A549 (cell line): ENCODE results near the gene SELENOO. TPM values are rescaled to one million over a fixed set of nuclear protein-coding genes. Genes with fewer than 3 reads are reported as not detected.

ENCODE experiments used
- ATAC-seq, 2 experiments: fragments of 200-7000 bp in 1 of 2; fragments of >200 bp in 1 of 2; cut with Nextera tagmentation in 1 of 2; cut with Tn5 transposase in 1 of 2; 3 replicates each; pipeline versions ENCODE4 v1.8.0 to v1.9.1; 2018 to 2020; ENCODE audit warnings: mild to moderate bottlenecking in 1 of 2, moderate library complexity in 1 of 2
- CTCF ChIA-PET: fragments of 300-600 bp; sonication (Branson Sonifier 250); formaldehyde crosslinking; extraction: SDS; loops from one replicate; lab custom pipeline; 2021; ENCODE audit warnings: antibody characterized with exemption, inconsistent platforms; lab: Yijun Ruan, JAX
- POLR2A ChIA-PET: fragments of 350-600 bp; formaldehyde crosslinking; extraction: SDS; loops from one replicate; lab custom pipeline; 2021; ENCODE audit warnings: antibody characterized with exemption, inconsistent platforms; lab: Yijun Ruan, JAX
- DNase-seq, 2 experiments: peaks; one replicate each; pipeline versions ENCODE4 v3.0.0 to v3.0.0-alpha.2; 2011 to 2016; ENCODE audit warnings: low read depth in 1 of 2, low spot score in 1 of 2
- FAIRE-seq: peaks from 2 replicates; lab custom pipeline; 2011; peaks lifted over from hg19 to GRCh38; lab: Jason Lieb, UNC
- H3K27ac ChIP-seq, 2 experiments: fragments of >200 bp; sonication (Bioruptor Twin); formaldehyde crosslinking; 3 replicates each; pipeline ENCODE4 v1.5.1; 2016 to 2017
- H3K4me1 ChIP-seq: fragments of >200 bp; sonication (Bioruptor Twin); formaldehyde crosslinking; 3 replicates; pipeline ENCODE4 v1.6.1; 2016
- H3K4me2 ChIP-seq: fragments of >200 bp; sonication (Bioruptor Twin); formaldehyde crosslinking; 3 replicates; pipeline ENCODE4 v1.6.1; 2016
- H3K4me3 ChIP-seq: fragments of >200 bp; sonication (Bioruptor Twin); formaldehyde crosslinking; 3 replicates; pipeline ENCODE4 v1.5.1; 2016
- H3K9me3 ChIP-seq: fragments of >200 bp; sonication (Bioruptor Twin); formaldehyde crosslinking; 3 replicates; pipeline ENCODE4 v1.6.1; 2016
- BHLHE40 ChIP-seq: IDR thresholded peaks from 2 replicates; pipeline ENCODE4 v1.6.1; 2012; ENCODE audit warnings: low read depth, low read length, inconsistent platforms
- CBX2 ChIP-seq: fragments of 200-600 bp; sonication (generic); IDR thresholded peaks from 2 replicates; pipeline ENCODE4 v1.6.1; 2016; ENCODE audit warnings: low read depth, mild to moderate bottlenecking, borderline replicate concordance
- CBX8 ChIP-seq: fragments of 200-600 bp; sonication (generic); IDR thresholded peaks from 2 replicates; pipeline ENCODE4 v1.6.1; 2016
- CHD4 ChIP-seq: fragments of 200-600 bp; sonication (generic); IDR thresholded peaks from 2 replicates; pipeline ENCODE4 v1.6.1; 2016; ENCODE audit warnings: antibody characterized with exemption, mild to moderate bottlenecking, borderline replicate concordance
- EHMT2 ChIP-seq: fragments of 200-600 bp; sonication (generic); IDR thresholded peaks from 2 replicates; pipeline ENCODE4 v1.6.1; 2016; ENCODE audit warnings: antibody characterized with exemption, low read depth, mild to moderate bottlenecking, moderate library complexity
- ESRRA ChIP-seq: fragments of 150-350 bp; IDR thresholded peaks from 2 replicates; pipeline ENCODE4 v1.6.1; 2014; ENCODE audit warnings: mild to moderate bottlenecking, low read length, borderline replicate concordance
- FOSB ChIP-seq: fragments of 250-450 bp; sonication (Bioruptor Pico); IDR thresholded peaks from 2 replicates; pipeline ENCODE4 v1.5.0; 2020; ENCODE audit warnings: mild to moderate bottlenecking, moderate library complexity
- FOSL2 ChIP-seq, 2 experiments: fragments of 450-650 bp in 1 of 2; fragments of >200 bp in 1 of 2; sonication (Bioruptor Twin) in 1 of 2; formaldehyde crosslinking; IDR thresholded peaks; 2 replicates each; pipeline versions ENCODE4 v1.5.0 to v1.6.1; 2016 to 2020; ENCODE audit warnings: mild to moderate bottlenecking in 1 of 2, moderate library complexity in 1 of 2
- GATA3 ChIP-seq: IDR thresholded peaks from 2 replicates; pipeline ENCODE4 v1.6.1; 2012; ENCODE audit warnings: borderline replicate concordance
- HEYL ChIP-seq: fragments of 250-450 bp; sonication (Bioruptor Pico); IDR thresholded peaks from 2 replicates; pipeline ENCODE4 v1.8.0; 2021; ENCODE audit warnings: mild to moderate bottlenecking, moderate library complexity
- HOXA7 ChIP-seq: fragments of 250-450 bp; sonication (Bioruptor Pico); IDR thresholded peaks from 2 replicates; pipeline ENCODE4 v1.5.0; 2020; ENCODE audit warnings: mild to moderate bottlenecking, moderate library complexity
- HOXB13 ChIP-seq: fragments of 250-450 bp; sonication (Bioruptor Pico); IDR thresholded peaks from 2 replicates; pipeline ENCODE4 v1.5.0; 2020; ENCODE audit warnings: low read depth, mild to moderate bottlenecking, moderate library complexity
- MAZ ChIP-seq: fragments of 150-350 bp; IDR thresholded peaks from 2 replicates; pipeline ENCODE4 v1.6.1; 2014; ENCODE audit warnings: antibody characterized with exemption, low read depth, low read length, borderline replicate concordance
- MYC ChIP-seq: IDR thresholded peaks from 2 replicates; pipeline ENCODE4 v1.6.1; 2012; ENCODE audit warnings: mild to moderate bottlenecking, inconsistent platforms, low read length, improper control_type of control experiment, borderline replicate concordance
- NFE2L2 ChIP-seq: fragments of 150-350 bp; conservative IDR thresholded peaks from 2 replicates; pipeline ENCODE4 v1.6.1; 2014; ENCODE audit warnings: low read length
- POLR2AphosphoS2 ChIP-seq: conservative IDR thresholded peaks from 2 replicates; pipeline ENCODE4 v1.6.1; 2012; ENCODE audit warnings: low read length, improper control_type of control experiment, inconsistent platforms
- RFX5 ChIP-seq: fragments of 450-650 bp; IDR thresholded peaks from 2 replicates; pipeline ENCODE4 v1.7.1; 2014; ENCODE audit warnings: antibody characterized with exemption, mild to moderate bottlenecking, moderate library complexity
- RNF2 ChIP-seq: fragments of 200-600 bp; sonication (generic); IDR thresholded peaks from 2 replicates; pipeline ENCODE4 v1.6.1; 2016; ENCODE audit warnings: low read depth, mild to moderate bottlenecking, antibody characterized with exemption, moderate library complexity, borderline replicate concordance
- ZFP36 ChIP-seq: fragments of 450-650 bp; IDR thresholded peaks from 2 replicates; pipeline ENCODE4 v1.6.1; 2014; ENCODE audit warnings: borderline replicate concordance; ENCODE audit not compliant: partially characterized antibody
- ZSCAN20 ChIP-seq: fragments of 250-450 bp; sonication (Bioruptor Pico); IDR thresholded peaks from 2 replicates; pipeline ENCODE4 v1.8.0; 2022; ENCODE audit warnings: mild to moderate bottlenecking, moderate library complexity
- WGBS: methylation state at CpG from one replicate; pipeline ENCODE4 v1.1.6; 2017; ENCODE audit errors: missing lambda C conversion rate; 5-methylcytosine and 5-hydroxymethylcytosine counted together
- polyA plus RNA-seq, 4 experiments: library from polyadenylated mRNA; depleted of rRNA in 3 of 4; stranded (reverse); fragments of >200 nt; fragmentation: RNase III in 1 of 4; extraction: RNeasy Plus Mini Kit Qiagen cat#74134 plus additional on column Dnase treatment in 1 of 4; gene quantifications; 2 replicates in 3 of 4; 3 replicates in 1 of 4; pipeline ENCODE4 v1.2.3, GENCODE V29; 2011 to 2017
- TF ChIP-seq, protein P1 (sequence below): fragments of 250-450 bp; sonication (Bioruptor Pico); IDR thresholded peaks from 2 replicates; pipeline ENCODE4 v1.5.0; 2021; ENCODE audit warnings: mild to moderate bottlenecking, moderate library complexity, borderline replicate concordance
- TF ChIP-seq, protein P2 (sequence below): fragments of >200 bp; sonication (Bioruptor Twin); formaldehyde crosslinking; IDR thresholded peaks from 3 replicates; pipeline ENCODE4 v1.6.1; 2016
- TF ChIP-seq, protein P3 (sequence below): IDR thresholded peaks from 2 replicates; pipeline ENCODE4 v1.6.1; 2012
- TF ChIP-seq, protein P4 (sequence below): fragments of 150-350 bp; IDR thresholded peaks from 2 replicates; pipeline ENCODE4 v1.6.1; 2014; ENCODE audit warnings: low read depth, mild to moderate bottlenecking, low read length
- TF ChIP-seq, protein P5 (sequence below): fragments of 250-450 bp; sonication (Bioruptor Pico); IDR thresholded peaks from 2 replicates; pipeline ENCODE4 v1.5.0; 2020; ENCODE audit warnings: low read depth, mild to moderate bottlenecking, moderate library complexity
- TF ChIP-seq, protein P6 (sequence below): fragments of >200 bp; sonication (Bioruptor Twin); formaldehyde crosslinking; IDR thresholded peaks from 2 replicates; pipeline ENCODE4 v1.6.1; 2016

SELENOO gene
- polyA plus RNA-seq, 2 of the 4 experiments (the other 2 are of a cell fraction), result 7.8 to 14.7 TPM

DNA sequence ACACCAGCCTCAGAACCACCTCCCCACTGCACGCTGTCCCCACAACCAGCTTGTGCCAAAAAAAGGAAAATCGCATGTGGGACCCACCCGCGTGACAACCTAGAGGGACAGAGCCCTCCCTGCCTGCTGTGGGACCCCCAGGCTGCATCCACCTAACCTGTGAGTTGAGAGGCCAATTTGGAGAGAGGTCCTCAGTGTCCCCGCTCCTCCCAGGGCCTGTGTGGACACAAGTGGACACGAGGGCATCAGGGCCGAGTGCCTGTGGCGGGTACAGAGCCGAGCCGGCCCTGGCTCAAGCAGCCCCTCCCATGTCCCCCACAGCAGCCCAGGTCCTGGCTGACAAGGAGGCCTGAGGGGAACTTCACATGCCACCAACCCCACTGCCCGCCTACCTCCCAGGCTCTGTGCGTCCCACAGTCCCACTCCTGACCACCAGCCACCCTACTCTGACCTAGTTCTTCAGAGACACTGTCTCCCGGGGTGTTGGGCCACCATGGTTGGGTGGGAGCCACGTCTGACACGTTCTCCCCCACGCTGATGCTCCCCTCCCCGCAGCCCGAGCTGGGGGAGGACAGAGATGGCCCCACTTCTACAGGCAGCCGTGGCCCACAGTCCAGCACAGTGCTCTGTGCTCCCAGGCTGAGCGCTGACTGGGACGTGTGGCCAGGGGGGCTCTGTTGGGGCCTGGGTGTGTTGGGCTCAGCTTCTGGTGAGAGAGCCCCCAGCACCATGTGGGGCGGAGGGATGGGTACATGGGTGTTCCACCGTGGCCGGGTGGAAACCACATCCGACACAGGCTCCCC, 19.2 kb downstream of the SELENOO start:
- Histone ChIP-seq H3K4me2 (no peak overlapping the region), H3K4me1 (no peaks in the 10 kb centered on the region), H3K4me3 (no peak overlapping the region), H3K27ac (no peak overlapping the region), H3K9me3 (no peaks in the 10 kb centered on the region)
- DNase-seq (no peak), ATAC-seq (no peak), FAIRE-seq (no peak)
- POLR2A ChIA-PET, result no interaction called here
- 96% methylated on average over 11 of the region's 25 CpGs for WGBS
- TF ChIP-seq ZSCAN20 (CRISPR knock-in tag) (no peak), CHD4 (no peak), MYC (no peak), POLR2AphosphoS2 (no peak), EHMT2 (no peak), FOSL2 (IDR thresholded peaks at IDR 0.05) (no peak), FOSL2 (CRISPR knock-in tag; IDR thresholded peaks at IDR 0.05) (no peak), CBX8 (no peak), CBX2 (no peak), RNF2 (no peak), HOXB13 (CRISPR knock-in tag) (no peak), HOXA7 (CRISPR knock-in tag) (no peak), HEYL (CRISPR knock-in tag) (no peak), GATA3 (no peak), FOSB (CRISPR knock-in tag) (no peak)
- TF ChIP-seq, protein P1, sequence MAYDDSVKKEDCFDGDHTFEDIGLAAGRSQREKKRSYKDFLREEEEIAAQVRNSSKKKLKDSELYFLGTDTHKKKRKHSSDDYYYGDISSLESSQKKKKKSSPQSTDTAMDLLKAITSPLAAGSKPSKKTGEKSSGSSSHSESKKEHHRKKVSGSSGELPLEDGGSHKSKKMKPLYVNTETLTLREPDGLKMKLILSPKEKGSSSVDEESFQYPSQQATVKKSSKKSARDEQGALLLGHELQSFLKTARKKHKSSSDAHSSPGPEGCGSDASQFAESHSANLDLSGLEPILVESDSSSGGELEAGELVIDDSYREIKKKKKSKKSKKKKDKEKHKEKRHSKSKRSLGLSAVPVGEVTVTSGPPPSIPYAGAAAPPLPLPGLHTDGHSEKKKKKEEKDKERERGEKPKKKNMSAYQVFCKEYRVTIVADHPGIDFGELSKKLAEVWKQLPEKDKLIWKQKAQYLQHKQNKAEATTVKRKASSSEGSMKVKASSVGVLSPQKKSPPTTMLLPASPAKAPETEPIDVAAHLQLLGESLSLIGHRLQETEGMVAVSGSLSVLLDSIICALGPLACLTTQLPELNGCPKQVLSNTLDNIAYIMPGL (CRISPR knock-in tag), result no peak
- TF ChIP-seq, protein P2, sequence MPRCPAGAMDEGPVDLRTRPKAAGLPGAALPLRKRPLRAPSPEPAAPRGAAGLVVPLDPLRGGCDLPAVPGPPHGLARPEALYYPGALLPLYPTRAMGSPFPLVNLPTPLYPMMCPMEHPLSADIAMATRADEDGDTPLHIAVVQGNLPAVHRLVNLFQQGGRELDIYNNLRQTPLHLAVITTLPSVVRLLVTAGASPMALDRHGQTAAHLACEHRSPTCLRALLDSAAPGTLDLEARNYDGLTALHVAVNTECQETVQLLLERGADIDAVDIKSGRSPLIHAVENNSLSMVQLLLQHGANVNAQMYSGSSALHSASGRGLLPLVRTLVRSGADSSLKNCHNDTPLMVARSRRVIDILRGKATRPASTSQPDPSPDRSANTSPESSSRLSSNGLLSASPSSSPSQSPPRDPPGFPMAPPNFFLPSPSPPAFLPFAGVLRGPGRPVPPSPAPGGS, result no peak
- TF ChIP-seq, protein P3, sequence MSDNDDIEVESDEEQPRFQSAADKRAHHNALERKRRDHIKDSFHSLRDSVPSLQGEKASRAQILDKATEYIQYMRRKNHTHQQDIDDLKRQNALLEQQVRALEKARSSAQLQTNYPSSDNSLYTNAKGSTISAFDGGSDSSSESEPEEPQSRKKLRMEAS, result no peak
- TF ChIP-seq, protein P4, sequence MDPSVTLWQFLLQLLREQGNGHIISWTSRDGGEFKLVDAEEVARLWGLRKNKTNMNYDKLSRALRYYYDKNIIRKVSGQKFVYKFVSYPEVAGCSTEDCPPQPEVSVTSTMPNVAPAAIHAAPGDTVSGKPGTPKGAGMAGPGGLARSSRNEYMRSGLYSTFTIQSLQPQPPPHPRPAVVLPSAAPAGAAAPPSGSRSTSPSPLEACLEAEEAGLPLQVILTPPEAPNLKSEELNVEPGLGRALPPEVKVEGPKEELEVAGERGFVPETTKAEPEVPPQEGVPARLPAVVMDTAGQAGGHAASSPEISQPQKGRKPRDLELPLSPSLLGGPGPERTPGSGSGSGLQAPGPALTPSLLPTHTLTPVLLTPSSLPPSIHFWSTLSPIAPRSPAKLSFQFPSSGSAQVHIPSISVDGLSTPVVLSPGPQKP, result no peak
- TF ChIP-seq, all 56 proteins: peak for 0
- CTCF ChIA-PET, result interaction anchor here (0.7 to 1.5 kb wide), 4 partner anchors 16 to 73 kb away, joined by 3 to 5 read pairs (median 4); no protein-coding TSS in a partner anchor

DNA sequence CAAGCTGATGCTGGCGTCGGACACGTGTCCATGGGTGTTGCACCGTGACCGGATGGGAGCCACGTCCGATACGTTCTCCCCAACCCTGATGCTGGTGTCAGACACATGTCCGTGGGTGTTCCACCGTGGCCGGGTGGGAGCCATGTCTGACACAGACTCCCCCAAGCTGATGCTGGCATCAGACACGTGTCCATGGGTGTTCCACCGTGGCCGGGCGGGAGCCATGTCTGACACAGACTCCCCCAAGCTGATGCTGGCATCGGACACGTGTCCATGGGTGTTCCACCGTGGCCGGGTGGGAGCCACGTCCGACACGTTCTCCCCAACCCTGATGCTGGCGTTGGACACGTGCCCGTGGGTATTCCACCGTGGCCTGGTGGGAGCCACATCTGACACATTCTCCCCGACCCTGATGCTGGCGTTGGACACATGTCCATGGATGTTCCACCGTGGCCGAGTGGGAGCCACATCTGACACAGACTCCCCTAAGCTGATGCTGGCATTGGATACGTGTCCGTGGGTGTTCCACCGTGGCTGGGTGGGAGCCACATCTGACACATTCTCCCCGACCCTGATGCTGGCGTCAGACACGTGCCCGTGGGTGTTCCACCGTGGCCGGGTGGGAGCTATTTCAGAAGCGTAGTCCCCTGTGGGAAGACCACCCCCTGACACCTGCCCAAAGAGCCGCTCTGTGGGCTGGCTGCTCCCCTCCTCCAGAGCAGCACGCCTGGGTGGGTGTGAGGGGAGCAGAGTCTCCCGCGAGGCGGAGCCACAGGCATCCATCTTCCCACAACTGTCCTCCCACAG, 20.0 kb downstream of the SELENOO start:
- ATAC-seq, result no peak
- no peak overlapping the region for H3K4me3 ChIP-seq
- no peaks in the 10 kb centered on the region for H3K9me3 ChIP-seq
- H3K27ac ChIP-seq, result no peak overlapping the region
- no peak for FAIRE-seq
- H3K4me2 ChIP-seq, result no peak overlapping the region
- DNase-seq, result no peak
- POLR2A ChIA-PET, result no interaction called here
- CTCF ChIA-PET, result interaction anchor here (0.7 to 1.5 kb wide), 5 partner anchors 10 to 173 kb away, joined by 3 to 5 read pairs (median 3); no protein-coding TSS in a partner anchor
- H3K4me1 ChIP-seq, result no peaks in the 10 kb centered on the region
- WGBS, result 95% methylated on average over 31 of the region's 45 CpGs
- no peak for TF ChIP-seq ZFP36
- TF ChIP-seq BHLHE40, result no peak
- no peak for TF ChIP-seq NFE2L2
- TF ChIP-seq, protein P5, sequence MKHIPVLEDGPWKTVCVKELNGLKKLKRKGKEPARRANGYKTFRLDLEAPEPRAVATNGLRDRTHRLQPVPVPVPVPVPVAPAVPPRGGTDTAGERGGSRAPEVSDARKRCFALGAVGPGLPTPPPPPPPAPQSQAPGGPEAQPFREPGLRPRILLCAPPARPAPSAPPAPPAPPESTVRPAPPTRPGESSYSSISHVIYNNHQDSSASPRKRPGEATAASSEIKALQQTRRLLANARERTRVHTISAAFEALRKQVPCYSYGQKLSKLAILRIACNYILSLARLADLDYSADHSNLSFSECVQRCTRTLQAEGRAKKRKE, result no peak
- no peak for TF ChIP-seq ESRRA
- TF ChIP-seq, protein P4, result no peak
- no peak for TF ChIP-seq RFX5
- TF ChIP-seq, protein P6, sequence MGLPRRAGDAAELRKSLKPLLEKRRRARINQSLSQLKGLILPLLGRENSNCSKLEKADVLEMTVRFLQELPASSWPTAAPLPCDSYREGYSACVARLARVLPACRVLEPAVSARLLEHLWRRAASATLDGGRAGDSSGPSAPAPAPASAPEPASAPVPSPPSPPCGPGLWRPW, result no peak
- no peak for TF ChIP-seq HEYL (CRISPR knock-in tag)
- TF ChIP-seq FOSL2 (IDR thresholded peaks at IDR 0.05), result no peak
- TF ChIP-seq FOSL2 (CRISPR knock-in tag; IDR thresholded peaks at IDR 0.05), result no peak
- TF ChIP-seq MAZ, result no peak
